ENCODE data around the gene DRC7. TPM values are rescaled to one million over a fixed set of nuclear protein-coding genes. Genes with fewer than 3 reads are reported as not detected.

DRC7 gene, protein sequence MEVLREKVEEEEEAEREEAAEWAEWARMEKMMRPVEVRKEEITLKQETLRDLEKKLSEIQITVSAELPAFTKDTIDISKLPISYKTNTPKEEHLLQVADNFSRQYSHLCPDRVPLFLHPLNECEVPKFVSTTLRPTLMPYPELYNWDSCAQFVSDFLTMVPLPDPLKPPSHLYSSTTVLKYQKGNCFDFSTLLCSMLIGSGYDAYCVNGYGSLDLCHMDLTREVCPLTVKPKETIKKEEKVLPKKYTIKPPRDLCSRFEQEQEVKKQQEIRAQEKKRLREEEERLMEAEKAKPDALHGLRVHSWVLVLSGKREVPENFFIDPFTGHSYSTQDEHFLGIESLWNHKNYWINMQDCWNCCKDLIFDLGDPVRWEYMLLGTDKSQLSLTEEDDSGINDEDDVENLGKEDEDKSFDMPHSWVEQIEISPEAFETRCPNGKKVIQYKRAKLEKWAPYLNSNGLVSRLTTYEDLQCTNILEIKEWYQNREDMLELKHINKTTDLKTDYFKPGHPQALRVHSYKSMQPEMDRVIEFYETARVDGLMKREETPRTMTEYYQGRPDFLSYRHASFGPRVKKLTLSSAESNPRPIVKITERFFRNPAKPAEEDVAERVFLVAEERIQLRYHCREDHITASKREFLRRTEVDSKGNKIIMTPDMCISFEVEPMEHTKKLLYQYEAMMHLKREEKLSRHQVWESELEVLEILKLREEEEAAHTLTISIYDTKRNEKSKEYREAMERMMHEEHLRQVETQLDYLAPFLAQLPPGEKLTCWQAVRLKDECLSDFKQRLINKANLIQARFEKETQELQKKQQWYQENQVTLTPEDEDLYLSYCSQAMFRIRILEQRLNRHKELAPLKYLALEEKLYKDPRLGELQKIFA
- total RNA-seq (2014; rRNA removed; shearing (Covaris generic)) = not detected in 2 replicates
- polyA plus RNA-seq (2014; cell fraction: nucleus; rRNA removed) = not detected in 2 replicates

- peak; percentile 26 for DNase-seq (ENCODE audit: extremely low read depth, low read depth)
These were observed at the start of gene DRC7 for GRCh38 chr16:57694725-57695679. TSS of gene DRC7 (plus strand) at chr16:57694806. CDS start at chr16:57697950, 3,144 bp downstream.

DNA sequence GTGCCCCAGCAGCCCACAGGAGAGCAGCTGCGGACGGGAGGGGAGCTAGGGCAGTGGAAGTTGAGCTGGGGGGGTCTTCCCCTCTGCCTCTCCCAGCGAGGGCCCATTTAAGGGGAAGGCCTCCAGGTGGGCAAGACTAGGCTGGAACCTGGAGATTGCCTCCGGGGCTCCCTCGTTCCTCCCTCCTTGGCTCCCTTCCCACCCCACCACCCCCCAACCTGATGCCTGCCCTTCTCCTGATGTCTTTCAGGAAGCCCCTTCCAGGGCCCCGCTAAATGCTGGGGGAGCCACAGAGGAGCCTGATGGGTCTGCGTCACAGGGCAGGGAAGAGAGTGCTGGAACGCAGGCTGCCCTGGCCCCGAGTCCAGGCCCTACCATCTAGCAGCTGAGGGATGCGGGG is 49.4 kb upstream of the DRC7 start:
- DNase-seq (ENCODE audit: extremely low read depth, low read depth) = no peak

DNA sequence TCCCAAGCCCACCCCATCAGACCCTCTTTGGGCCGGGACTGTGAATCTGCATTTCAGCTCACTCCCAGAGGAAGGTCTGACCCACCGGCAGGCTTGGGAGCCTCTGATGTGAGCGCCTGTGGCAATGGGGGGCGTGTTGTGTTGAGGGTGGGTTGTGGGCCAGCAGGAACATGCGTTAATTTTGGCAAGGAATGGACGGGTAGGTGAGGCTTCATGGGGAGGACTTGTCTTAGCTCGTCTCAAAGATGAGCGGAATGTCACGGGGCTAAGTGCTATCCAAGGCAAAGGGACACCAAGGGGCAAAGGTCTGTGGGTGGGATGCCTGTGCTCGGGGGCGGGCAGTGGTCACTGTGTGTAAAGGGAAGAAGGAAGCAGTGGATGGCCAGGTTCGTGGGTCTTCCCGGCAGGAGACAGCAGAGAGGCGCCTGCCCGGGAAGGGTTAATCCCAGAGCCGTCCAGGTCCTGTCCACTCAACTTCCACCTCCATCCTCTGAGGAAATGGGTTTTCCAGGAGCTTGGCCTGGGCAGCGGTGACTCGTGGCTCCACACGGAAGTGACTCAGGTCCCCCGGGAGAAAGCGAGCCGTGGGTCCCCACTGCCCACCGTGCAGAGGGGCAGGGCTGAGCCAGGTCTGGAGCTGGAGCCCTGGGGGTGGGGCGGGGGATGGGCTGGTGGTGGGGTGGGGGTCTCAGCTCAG is 48.8 kb upstream of the DRC7 start:
- no peak for DNase-seq (ENCODE audit: extremely low read depth, low read depth)

GRCh38 chr16:57646388-57647039 is 48.1 kb upstream of the DRC7 start:
- DNase-seq (ENCODE audit: extremely low read depth, low read depth) = no peak

GRCh38 chr16:57647136-57647875 is 47.3 kb upstream of the DRC7 start:
- DNase-seq (ENCODE audit: extremely low read depth, low read depth) = no peak

GRCh38 chr16:57648125-57648524 is 46.5 kb upstream of the DRC7 start:
- no peak for DNase-seq (ENCODE audit: extremely low read depth, low read depth)

- peak; percentile 88 for DNase-seq (ENCODE audit: extremely low read depth, low read depth)
These were observed 45.8 kb upstream of the DRC7 start for GRCh38 chr16:57648581-57649442.

DNA sequence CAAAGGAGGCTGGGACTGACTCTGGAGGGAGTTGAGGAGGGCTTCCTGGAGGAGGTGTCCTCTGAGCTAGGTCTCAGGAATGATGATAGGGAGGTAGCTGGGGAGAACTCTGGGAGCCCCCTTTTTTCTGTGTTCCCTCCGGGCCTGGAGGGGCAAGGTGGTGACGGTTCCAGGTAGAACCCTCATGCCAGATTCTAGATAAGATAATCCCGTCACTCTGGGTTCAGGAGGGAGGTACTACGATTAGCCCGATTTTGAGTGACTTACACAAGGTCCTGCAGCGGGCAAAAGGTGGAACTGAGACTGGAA is 45.2 kb upstream of the DRC7 start:
- no peak for DNase-seq (ENCODE audit: extremely low read depth, low read depth)

DNA sequence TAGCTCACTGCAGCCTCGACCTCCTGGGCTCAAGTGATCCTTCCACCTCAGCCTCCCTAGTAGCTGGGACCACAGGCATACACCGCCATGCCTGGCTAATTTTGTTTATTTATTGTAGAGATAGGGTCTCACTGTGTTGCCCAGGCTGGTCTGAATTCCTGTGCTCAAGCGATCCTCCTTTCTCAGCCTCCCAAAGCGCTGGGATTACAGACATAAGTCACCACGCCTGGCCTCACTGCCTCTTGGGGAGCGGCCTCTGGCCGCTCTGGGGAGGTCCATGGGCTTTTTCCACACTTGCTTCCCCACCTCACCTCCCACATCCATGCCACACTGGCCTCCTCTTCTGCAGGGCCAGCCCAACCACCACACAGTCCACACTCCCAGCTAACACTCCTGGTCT is 44.8 kb upstream of the DRC7 start:
- DNase-seq (ENCODE audit: extremely low read depth, low read depth) = no peak

GRCh38 chr16:57651344-57652333 is 43.0 kb upstream of the DRC7 start:
- DNase-seq (ENCODE audit: extremely low read depth, low read depth) = no peak

DNA sequence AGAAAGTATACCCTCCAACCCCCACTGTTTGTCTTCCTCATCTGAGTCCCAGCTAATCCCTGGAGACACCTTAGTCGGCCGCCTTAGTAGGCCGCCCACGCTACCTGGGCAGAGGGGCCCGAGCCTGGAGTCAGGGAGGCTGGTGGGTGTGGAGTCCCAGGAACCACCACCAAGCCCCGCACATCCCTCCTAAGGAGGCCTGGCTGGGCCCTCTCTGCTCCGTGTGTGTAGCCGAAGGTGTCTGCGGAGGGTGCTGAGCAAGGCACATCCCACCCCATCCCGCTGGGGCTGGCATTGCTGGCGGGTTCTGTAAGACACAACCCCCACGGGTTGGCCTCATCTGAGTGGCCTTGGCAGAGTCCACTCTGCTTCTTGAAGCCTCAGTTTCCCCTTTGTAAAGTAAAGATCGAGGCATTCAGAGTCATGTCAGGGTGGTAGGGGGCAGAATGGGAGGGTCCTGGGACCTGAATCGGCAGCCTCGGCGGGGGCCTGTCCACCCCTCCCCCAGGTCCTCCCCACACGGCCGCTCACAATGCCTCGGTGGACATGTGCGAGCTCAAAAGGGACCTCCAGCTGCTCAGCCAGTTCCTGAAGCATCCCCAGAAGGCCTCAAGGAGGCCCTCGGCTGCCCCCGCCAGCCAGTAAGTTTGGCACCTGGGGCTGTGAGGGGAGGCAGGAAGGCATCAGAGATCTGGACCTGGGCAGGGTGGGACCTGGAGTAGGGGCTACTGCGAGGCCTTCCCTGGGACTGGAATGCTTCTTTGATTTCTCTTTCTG is 41.7 kb upstream of the DRC7 start:
- DNase-seq (ENCODE audit: extremely low read depth, low read depth) = no peak

DNA sequence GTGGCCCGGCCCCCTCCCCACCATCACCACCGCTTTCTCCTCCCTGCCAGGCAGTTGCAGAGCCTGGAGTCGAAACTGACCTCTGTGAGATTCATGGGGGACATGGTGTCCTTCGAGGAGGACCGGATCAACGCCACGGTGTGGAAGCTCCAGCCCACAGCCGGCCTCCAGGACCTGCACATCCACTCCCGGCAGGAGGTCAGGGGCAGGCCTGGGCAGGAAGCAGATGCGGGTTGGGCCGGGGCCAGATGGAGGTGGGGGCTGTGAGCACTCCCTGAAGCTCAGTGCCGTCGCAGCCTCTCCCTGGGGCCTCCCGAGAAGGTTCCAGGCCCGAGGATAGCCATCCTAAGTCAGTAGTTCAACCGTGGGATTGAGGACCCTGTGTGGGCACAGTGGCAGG is 40.7 kb upstream of the DRC7 start:
- no peak for DNase-seq (ENCODE audit: extremely low read depth, low read depth)

GRCh38 chr16:57656342-57656955 is 38.2 kb upstream of the DRC7 start:
- no peak for DNase-seq (ENCODE audit: extremely low read depth, low read depth)

- no peak for DNase-seq (ENCODE audit: extremely low read depth, low read depth)
These were observed 37.4 kb upstream of the DRC7 start for GRCh38 chr16:57657228-57657627.

GRCh38 chr16:57658130-57658877 is 36.3 kb upstream of the DRC7 start:
- DNase-seq (ENCODE audit: extremely low read depth, low read depth) = no peak

All from NCI-H460 (cell line).